GM19324 (cell line): ENCODE results near the gene PTAR1.

Experiments used
- ATAC-seq: cut with Tn5 transposase; IDR thresholded peaks from one replicate; pipeline ENCODE4 v1.9.1; 2021; ENCODE audit warnings: mild to moderate bottlenecking, moderate library complexity; ENCODE audit not compliant: unreplicated experiment, low FRiP score

PTAR1 gene

DNA sequence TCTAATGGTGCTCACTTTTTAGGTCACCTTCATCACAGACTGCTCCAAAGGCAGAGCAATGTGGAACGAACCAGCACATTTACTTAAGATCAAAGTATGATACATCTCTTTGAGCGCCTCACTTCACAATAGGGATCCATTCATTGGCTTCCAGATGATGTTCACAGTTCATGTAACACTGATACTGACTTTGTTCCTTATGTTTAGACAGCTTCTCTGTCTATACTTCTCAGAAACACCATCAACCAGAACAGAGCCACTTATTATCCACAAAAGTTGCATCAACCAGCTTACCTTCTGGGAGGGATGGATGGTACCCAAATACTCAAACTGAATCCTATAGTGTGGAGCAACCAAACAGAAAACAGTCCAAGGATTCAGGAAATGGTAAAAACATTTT is 4.6 kb downstream of the PTAR1 start:
- ATAC-seq: no peak

DNA sequence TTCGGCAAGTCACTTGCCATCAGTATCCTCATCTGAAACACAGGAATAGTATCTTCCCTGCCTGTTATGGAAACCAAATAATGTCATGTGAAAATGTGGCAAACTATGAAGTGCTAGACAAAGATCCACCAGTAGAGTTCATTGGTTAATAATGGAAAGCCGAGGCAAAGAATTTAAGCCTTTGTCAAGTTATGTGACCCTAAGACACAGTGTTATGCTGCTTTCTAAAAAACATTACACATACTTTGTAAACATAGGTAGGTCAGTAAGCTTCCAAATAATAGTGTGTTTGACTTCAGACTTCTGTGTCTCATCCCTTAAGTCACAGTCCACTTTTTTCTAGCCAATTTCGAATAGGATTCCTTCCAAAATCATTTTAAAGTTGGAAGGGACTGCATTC is 6.0 kb downstream of the PTAR1 start:
- ATAC-seq: no peak

DNA sequence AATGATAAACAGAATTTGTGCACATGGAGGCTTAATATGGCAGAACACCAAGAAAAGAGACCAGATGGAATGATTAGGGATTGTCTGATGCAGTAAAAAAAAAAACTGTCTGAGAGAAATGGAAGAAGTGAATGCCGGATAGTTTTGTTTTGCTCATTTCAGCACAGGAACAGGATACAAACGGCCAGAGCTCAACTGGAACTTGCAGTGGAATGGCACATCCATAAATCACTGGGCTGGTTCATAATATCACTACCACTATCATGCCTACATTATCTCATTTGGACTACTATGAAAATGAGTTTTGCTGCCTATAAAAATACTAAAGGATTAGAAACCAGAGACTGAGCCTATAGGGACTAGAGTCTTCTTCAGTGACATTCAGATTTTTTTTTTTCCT is 9.7 kb downstream of the PTAR1 start:
- no peak for ATAC-seq

DNA sequence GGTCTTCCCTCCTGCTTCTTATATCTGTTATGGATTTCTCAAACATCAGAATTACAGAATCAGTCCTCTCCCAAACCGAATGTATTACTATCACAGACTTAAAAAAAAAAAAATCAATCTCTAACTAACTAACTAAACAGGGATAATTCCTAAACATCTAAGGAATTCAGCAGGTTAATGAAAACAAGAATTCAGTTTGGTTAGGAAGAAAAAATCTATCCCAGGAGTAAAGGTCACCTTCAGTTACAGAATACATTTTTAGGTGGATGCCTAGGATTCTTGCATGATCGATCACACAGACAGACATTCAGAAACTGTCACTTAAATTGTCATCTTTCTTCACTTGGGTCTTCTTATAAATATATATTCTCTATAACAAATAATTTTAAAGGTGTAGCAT is 11.5 kb downstream of the PTAR1 start:
- ATAC-seq: no peak

DNA sequence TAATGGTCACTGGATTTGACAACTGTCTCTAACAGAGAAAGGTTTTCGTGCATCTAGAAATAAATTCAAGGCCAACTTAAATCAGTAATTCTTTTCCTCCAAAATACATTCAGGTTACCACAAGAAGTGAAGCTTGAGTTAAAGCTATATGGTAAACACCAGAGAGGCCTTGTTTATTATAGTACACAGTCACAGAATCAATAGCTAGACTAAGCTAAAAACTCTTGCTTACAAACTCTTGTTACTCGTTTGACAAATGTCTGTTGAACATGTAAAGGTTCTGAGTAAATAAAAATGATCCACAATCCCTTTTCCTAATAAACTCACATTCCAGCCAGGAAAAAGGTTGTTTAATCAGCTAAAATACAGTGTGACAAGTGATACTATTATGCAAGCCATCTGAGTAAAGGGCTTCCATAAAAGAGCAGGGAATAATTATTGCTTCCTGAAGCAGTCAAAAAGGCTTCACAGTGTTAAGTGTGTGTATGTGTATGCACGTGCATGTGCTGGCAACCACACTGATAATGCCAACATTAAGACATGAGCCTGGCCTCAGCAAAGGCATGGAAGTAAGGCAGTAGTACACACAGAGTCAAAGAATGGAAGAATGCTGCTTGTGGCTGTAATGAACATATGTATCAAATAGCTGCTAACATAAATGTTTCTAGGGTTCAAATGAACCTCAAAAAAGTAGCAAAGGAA is 12.8 kb downstream of the PTAR1 start:
- ATAC-seq: no peak

DNA sequence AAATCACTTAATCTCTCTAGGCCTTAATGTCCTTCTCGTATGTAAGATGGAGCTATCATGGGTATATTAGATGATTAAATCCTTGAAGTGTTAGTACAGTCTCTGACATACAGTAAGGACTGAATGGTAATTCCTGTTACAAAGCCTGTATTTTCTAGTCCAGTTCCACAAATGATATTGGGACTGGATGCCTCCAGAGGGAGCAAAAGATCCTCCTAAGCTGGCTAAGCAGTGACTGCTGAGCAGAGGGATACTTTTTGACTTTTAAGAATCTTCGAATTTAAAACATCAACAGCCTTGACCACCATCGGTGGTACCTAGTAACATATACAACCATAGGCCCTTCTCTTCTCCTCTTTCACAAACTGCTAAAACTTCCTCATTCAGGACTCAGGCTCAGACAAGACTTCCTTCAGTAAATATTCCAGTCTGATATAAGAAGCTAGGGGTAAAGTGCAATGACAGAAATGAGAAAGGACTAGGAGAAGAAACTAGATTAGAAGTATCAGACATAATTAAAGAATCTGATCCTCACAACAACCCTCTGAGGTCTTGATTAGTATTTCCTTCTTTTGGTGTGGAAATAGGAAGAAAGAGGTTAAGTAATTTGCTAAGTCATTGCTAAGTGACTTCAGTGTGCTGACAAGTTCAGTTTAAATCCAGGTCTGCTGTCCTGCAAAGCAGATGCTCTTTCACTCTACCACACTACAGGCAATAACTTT is 13.9 kb downstream of the PTAR1 start:
- ATAC-seq: no peak

DNA sequence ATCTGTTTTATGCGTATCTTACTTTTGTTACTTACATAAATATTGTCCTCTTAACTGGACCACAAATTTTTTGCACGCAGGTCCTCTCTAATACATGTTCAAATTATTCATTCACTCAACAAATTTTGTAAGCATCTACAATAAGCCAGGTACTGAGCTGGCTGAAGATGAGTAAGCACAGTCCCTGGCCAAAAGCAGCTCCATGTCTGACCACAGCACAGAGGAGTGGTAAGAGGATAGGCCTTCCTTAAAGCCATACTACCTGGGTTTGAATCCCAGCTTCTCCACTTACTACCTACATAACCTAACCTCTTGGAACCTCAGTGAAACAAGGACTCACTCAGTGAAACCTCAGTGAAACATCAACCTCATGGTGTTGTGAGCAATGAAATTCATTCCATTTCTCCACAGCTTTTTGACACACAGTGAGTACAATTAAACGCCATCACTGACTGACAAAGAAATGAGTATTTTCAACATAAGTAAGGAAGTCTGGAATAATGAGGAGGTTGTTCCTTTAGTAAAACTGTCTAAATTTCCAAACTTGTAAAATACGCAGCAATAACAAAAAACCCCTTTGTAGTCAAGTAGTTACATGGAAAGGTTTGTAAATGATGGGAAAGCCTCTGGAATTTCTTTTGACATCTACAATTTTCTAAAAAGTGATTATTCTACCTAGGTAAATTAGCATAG is 15.0 kb downstream of the PTAR1 start:
- ATAC-seq: no peak

DNA sequence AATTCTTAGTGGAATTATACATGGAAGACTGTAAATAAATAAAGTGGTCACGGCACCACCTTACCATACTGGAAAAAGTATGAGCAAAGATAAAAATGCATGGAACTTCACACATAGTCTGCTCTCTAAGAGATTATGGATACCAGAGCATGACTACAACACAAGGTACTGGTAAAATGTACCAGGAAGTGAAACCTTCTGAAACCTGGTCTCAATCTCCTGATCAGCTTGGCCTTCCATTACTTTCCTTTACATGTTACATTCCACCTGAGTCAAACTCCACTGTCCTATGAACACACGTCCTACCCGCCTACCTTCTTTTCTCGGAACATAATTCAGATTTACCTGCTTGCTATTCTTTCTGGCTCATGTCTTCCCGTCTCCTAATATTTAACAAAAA is 15.9 kb downstream of the PTAR1 start:
- no peak for ATAC-seq

DNA sequence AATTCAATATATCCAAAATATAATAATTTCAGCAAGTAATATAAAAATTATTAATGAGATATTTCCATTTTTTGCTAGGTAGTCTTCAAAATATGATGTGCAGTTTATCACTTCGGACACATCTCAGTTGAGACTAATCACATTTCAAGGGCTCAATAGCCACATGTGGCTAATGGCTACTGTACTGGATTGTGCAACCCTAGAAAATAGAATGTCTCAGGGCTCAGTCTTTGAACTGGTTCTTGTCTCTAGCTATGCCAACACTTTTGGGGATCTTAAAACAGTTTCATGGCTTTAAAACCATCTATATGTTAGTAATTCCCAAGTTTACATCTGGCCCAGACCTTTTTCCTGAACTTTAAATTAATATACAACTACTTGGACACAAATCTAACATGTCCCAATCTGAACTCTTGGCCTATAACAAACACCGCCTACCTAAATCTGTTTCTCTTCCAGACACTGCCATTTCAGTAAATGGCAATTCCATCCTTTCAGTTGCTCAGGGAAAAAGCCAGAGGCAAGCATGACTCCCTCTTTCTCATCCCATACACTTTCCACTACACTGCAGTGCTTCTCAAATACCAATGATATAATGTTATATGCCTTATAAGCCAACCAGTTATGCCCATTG is 18.8 kb downstream of the PTAR1 start:
- ATAC-seq: no peak

DNA sequence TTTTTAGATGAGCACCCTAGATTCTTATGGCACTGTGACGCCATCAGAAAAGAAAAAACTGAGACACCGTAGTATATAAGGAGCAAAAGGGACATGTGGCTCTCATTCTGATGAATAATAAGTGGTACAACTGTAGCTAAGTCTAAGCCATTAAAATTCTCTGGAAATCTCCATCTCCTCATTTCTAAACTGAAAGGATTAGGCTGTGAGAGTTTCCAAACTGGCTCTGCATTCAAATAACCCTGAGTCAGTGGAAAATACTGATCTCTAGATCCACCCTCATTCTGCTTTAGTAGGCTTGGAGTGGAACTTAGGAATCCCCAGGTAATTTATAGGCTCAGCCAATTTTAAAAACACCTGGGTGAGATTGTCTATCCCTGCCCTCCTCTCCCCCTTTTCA is 28.5 kb downstream of the PTAR1 start:
- ATAC-seq: no peak

DNA sequence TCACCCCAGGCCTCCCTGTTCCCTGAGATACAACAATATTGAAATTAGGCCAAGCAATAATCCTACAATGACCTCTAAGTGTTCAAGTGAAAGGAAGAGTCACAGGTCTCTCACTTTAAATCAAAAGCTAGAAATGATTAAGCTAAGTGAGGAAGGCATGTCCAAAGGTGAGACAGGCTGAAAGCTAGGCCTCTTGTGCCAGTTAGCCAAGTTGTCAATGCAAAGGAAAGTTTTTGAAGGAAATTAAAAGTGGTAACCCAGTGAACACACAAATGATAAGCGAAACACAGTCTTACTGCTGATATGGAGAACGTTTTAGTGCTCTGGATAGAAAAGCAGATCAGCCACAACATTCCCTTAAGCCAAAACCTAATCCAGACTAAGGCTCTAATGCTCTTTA is 39.8 kb downstream of the PTAR1 start:
- ATAC-seq: no peak

DNA sequence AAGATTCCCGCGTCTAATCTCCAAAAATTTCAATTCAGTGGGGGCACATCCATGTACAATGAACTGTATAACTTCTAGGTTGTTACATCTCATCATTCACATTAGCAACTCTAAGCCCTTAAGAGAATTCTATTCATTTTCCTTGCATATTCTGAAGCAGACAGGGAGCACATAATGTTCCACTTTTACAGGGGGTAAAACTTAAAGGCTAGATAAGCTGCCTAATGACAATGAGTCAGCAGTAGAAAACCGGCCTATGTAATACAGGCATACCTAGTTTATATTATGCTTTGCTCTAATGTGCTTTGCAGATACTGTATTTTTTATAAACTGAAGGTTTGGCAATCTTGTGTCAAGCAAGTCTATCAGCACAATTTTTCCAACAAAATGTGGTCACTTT is 40.4 kb downstream of the PTAR1 start:
- no peak for ATAC-seq

DNA sequence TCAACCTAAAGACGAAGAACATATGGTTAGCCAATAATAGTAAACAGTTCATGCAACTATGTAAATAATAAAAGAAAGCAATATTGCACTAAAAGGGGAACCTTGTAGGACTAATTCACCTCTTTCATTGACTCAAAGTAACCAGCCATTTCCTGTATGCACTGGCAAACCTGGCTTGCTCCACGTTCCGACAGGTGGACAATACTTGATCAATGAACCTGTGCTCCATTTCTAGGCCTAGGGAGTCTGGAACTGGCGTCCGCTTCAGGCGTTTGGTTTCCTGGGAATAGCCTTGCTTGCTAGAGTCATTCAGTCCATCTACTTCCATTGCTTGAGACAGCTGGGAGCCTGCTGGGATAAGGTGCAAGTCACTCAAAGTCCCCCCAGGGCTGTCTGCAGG is 41.6 kb downstream of the PTAR1 start:
- no peak for ATAC-seq

DNA sequence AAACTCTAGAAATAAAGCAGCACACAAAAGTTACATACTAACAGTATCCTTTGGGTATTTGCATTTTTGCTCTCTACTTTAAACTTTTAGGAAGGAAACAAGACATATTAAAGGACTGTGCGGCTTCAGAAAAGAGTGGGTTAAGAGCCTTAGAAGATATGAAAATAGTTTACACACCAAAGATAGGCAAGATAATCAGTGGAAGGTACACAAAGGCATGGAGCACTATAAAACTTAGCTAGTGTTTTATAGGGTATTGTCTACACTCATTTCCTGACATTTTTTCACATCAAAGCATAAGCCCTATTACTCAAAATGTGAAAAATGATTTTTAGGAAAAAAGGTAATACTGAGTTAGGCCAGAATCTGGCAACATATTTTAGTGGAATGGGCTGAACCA is 44.0 kb downstream of the PTAR1 start:
- ATAC-seq: no peak

DNA sequence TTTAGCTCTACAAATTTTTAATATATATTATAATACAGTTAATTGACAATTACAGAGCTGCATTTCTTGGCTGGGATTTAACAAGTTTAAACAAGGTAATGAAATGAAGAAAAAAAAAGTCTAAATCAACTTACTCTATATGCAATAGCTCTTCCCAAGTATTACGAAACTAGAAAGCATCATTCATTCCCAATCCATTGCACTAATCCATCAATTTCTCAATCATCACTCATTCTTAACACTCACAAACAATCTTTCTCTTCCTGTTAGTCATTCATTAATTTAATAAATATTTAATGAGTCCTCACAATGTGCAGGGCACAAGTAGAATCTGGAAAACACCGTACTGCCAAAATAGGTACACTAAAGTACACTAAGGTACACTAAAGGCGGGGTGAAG is 44.7 kb downstream of the PTAR1 start:
- ATAC-seq: no peak

DNA sequence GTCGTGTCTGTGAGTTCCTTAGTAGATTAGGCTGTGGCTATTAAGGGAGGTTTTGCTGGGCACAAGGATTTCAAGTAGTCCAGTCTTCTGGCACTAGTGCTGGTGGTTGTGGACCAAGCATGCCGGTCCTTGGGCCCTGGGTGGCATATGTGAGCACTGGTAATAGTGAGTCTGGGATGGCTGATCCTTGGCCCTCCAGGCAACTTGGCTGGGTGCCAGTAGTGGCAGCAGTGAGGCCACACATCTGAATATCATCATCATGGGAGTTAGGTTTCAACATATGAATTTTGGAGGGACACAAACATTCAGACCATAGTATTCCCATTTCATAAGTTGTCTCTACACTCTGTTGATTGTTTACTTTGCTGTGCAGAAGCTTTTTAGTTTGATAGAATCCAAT is 62.3 kb downstream of the PTAR1 start:
- no peak for ATAC-seq

DNA sequence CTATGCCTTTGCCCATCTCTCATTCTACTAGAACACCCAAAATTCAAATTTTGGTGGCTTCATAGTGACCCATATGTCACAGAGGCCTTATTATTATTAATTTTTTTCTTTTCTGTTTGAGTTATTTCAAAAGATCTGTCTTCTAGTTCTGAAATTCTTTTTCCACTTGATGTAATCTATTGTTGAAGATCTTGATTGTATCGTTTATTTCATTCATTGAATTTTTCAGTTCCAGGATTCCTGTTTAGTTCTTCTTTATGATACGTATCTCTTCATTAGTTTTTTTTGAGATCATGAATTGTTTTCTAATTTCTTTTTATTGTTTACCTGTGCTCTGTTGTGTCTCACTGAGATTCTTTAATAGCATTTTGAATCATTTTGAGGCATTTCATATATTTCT is 63.0 kb downstream of the PTAR1 start:
- ATAC-seq: no peak

DNA sequence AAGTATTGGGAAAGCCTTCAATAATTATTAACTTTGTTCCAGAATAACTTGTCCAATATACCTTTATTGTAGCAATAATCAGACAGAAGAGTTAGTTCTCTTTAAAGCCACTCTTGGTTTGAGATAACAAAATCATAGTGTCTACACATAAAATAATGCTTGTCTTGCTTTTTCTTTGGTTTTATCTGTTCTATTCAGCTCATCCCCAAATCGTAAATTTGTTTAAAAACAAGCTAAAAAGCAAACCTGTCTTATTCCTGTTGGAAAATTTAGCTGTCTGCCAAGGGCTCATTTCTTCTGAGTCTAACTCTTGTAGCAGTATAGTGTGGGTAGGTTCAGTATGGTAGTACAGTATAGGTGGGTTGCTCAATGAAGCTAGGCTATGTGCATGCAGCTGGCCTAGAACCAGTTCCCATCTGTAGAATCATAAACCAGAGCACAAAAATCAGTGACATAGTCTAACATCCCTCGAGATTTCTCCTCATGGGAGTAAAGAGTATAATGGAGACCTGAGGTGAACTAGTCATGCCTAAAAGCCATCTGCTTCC is 69.7 kb downstream of the PTAR1 start:
- no peak for ATAC-seq

DNA sequence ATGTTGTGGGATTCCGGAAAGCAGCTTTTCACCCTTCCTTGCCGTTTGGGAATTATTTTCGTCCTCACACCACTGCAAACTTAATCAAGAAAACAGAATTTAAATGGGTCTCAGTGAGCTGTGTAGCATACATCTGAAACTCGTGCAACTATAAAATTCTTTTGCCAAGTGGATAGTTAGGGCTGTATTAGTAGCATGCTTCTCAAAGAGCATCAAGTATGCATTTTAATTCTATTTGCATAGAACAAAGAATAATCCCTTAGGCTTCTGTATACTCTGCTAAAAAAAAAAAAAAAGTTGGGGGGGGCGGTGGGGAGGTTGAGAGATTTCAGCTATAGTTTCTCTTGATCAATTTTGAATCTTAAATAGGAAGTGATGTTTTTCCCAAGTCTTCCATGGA is 75.9 kb downstream of the PTAR1 start:
- ATAC-seq: no peak

DNA sequence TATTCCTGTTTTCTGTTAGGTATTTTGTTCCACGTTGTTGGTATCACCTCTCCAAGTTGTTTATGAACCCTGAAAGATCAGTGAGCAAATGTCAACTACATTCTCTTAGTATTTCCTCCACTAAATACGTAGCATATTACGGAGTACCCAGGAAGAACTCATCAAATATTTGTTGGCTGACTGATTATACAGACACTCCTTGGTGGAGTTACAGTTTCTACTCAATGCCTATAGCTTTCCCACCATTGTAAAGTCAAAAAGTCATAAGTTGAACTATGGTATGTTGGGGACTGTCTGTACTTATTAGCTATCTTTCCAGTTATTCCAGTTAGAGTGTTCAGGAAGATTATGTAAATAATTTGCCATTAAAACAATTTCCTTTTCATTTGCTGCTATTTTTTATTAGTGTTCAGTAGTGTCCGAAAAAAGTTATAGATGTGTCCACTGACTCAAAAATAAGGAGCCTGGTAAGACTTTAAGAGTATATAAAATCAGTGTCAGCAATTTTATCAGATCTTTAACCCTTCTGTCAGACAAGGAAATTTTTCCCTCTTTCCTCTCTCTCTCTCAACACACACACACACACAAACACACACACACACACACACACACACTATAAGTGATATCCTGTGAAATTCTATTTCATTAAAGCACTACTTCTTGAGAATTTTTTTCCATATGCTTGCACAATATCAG is 80.8 kb downstream of the PTAR1 start:
- ATAC-seq: no peak

DNA sequence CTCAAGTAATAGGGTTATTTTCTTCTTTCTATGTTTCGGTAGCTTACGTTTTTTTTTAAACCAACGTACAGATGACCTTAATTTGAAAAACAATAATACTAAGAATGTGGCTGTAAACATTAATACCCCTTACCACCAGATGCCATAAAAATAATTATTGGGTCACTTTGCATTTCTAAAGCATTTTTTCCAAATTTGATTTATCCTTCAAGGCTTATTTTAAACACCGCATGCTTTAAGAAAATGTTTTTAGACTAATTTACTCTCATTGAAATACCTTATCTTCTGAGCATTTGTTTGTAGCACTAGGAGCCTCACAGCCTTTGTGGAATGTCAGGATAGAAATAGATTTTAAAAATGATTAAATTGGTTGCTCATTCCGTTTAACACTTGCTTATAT is 81.9 kb downstream of the PTAR1 start:
- ATAC-seq: no peak
